ENCODE measurements around the gene NDUFV2. TPM values are rescaled to one million over a fixed set of nuclear protein-coding genes. Genes with fewer than 3 reads are reported as not detected.

Gene NDUFV2
- total RNA-seq, 4 donors from 2014 or later = 66.3 to 161 (median 97.9) TPM

GRCh38 chr18:9079818-9080528 lies 22.5 kb upstream of the NDUFV2 start:
- no peak for TF ChIP-seq CTCF (IDR thresholded peaks at IDR 0.05; ENCODE audit: low read depth)

GRCh38 chr18:9081940-9082339 lies 20.6 kb upstream of the NDUFV2 start:
- no peak for TF ChIP-seq CTCF (IDR thresholded peaks at IDR 0.05; ENCODE audit: low read depth)

GRCh38 chr18:9082711-9083510 lies 19.6 kb upstream of the NDUFV2 start:
- no peak for TF ChIP-seq CTCF (IDR thresholded peaks at IDR 0.05; ENCODE audit: low read depth)

- TF ChIP-seq CTCF (IDR thresholded peaks at IDR 0.05; ENCODE audit: low read depth) = no peak
Observed at GRCh38 chr18:9086015-9086414, 16.5 kb upstream of the NDUFV2 start.

- TF ChIP-seq CTCF (IDR thresholded peaks at IDR 0.05; ENCODE audit: low read depth) = no peak
Observed at GRCh38 chr18:9086624-9087023, 15.9 kb upstream of the NDUFV2 start.

GRCh38 chr18:9087144-9087543 lies 15.4 kb upstream of the NDUFV2 start:
- TF ChIP-seq CTCF (IDR thresholded peaks at IDR 0.05; ENCODE audit: low read depth) = no peak

- no peak for TF ChIP-seq CTCF (IDR thresholded peaks at IDR 0.05; ENCODE audit: low read depth)
Observed at GRCh38 chr18:9088252-9088651, 14.2 kb upstream of the NDUFV2 start.

Measured in subcutaneous adipose tissue (tissue), 4 donors.